IMR-90 (cell line): ENCODE data around the gene CKB. TPM values are rescaled to one million over a fixed set of nuclear protein-coding genes. Genes with fewer than 3 reads are reported as not detected.
A peak's percentile ranks its signal among the peaks of the same experiment; 100 is the strongest.

Source experiments
- ATAC-seq: fragments of 200-7000 bp; cut with Tn5 transposase; 2 replicates; pipeline ENCODE4 v1.9.1; 2020; ENCODE audit warnings: low read depth, mild to moderate bottlenecking, moderate library complexity
- BruUV-seq: library from RNA; stranded (reverse); fragments of 400-500 nt; replicated peaks from 2 replicates; lab custom pipeline; 2021; lab: Mats Ljungman, UMichigan
- CTCF ChIA-PET: fragments of 300-600 bp; formaldehyde crosslinking; extraction: SDS; loops from one replicate; lab custom pipeline; 2021; ENCODE audit warnings: antibody characterized with exemption; lab: Yijun Ruan, JAX
- POLR2A ChIA-PET: fragments of 300-600 bp; sonication (Branson Sonifier 250); formaldehyde crosslinking; loops from one replicate; lab custom pipeline; 2022; ENCODE audit warnings: antibody characterized with exemption; ENCODE audit not compliant: unreplicated experiment; lab: Charles Lee
- DNase-seq: peaks from one replicate; pipeline ENCODE4 v3.0.0; 2013
- H2AFZ ChIP-seq: replicated peaks from 2 replicates; pipeline ENCODE3; 2013; ENCODE audit warnings: low read length, mild to moderate bottlenecking; ENCODE audit not compliant: poor library complexity
- H2AK5ac ChIP-seq: 2 replicates; pipeline ENCODE4 v1.6.1; 2013; ENCODE audit warnings: low read depth, low read length, inconsistent platforms
- H2AK9ac ChIP-seq: replicated peaks from 2 replicates; pipeline ENCODE3; 2013; ENCODE audit warnings: mild to moderate bottlenecking, low read depth, low read length, moderate library complexity; ENCODE audit not compliant: poor library complexity
- H2BK120ac ChIP-seq: 2 replicates; pipeline ENCODE4 v1.6.1; 2013; ENCODE audit warnings: low read depth, low read length, inconsistent platforms
- H2BK15ac ChIP-seq: 3 replicates; pipeline ENCODE4 v1.6.1; 2013; ENCODE audit warnings: low read depth, low read length, inconsistent platforms
- H2BK20ac ChIP-seq: 2 replicates; pipeline ENCODE4 v1.6.1; 2013; ENCODE audit warnings: low read depth, mild to moderate bottlenecking, inconsistent platforms, low read length, moderate library complexity
- H2BK5ac ChIP-seq: 2 replicates; pipeline ENCODE4 v1.6.1; 2013; ENCODE audit warnings: mild to moderate bottlenecking, low read depth, low read length, inconsistent platforms; ENCODE audit not compliant: poor library complexity, severe bottlenecking
- H3K14ac ChIP-seq: replicated peaks from 2 replicates; pipeline ENCODE4 v1.6.1; 2013; ENCODE audit warnings: low read depth, low read length, inconsistent platforms
- H3K18ac ChIP-seq: 2 replicates; pipeline ENCODE4 v1.6.1; 2013; ENCODE audit warnings: low read depth, low read length, control low read depth
- H3K23ac ChIP-seq: 2 replicates; pipeline ENCODE4 v1.6.1; 2013; ENCODE audit warnings: low read depth, low read length, inconsistent platforms
- H3K27ac ChIP-seq: 2 replicates; pipeline ENCODE4 v1.5.1; 2013; ENCODE audit warnings: mild to moderate bottlenecking, control low read depth, low read length; ENCODE audit not compliant: insufficient read depth
- H3K27me3 ChIP-seq: 2 replicates; pipeline ENCODE4 v1.6.1; 2013; ENCODE audit warnings: low read length; ENCODE audit not compliant: control insufficient read depth, insufficient read depth
- H3K36me3 ChIP-seq: 2 replicates; pipeline ENCODE4 v1.6.1; 2013; ENCODE audit warnings: low read length, mixed read lengths; ENCODE audit not compliant: control insufficient read depth, insufficient read depth
- H3K4ac ChIP-seq: 2 replicates; pipeline ENCODE4 v1.6.1; 2013; ENCODE audit warnings: low read depth, low read length, inconsistent platforms
- H3K4me1 ChIP-seq: 2 replicates; pipeline ENCODE4 v1.6.1; 2013; ENCODE audit warnings: low read length, mixed read lengths; ENCODE audit not compliant: control insufficient read depth, insufficient read depth
- H3K4me2 ChIP-seq: 2 replicates; pipeline ENCODE4 v1.6.1; 2013; ENCODE audit warnings: low read depth, mild to moderate bottlenecking, control low read depth, low read length, moderate library complexity
- H3K4me3 ChIP-seq: 2 replicates; pipeline ENCODE4 v1.5.1; 2013; ENCODE audit warnings: low read depth, mild to moderate bottlenecking, control low read depth, low read length, moderate library complexity; ENCODE audit not compliant: insufficient read depth
- H3K56ac ChIP-seq: 2 replicates; pipeline ENCODE4 v1.6.1; 2013; ENCODE audit warnings: low read length, inconsistent platforms; ENCODE audit not compliant: insufficient read depth; ENCODE audit errors: extremely low read depth
- H3K79me1 ChIP-seq, 2 experiments: 2 replicates each; pipeline ENCODE4 v1.6.1; 2013; ENCODE audit warnings: low read length in 2 of 2, inconsistent platforms in 1 of 2, low read depth in 1 of 2
- H3K9ac ChIP-seq: 2 replicates; pipeline ENCODE4 v1.6.1; 2013; ENCODE audit warnings: low read depth, low read length, control low read depth
- H3K9me1 ChIP-seq: 2 replicates; pipeline ENCODE4 v1.6.1; 2013; ENCODE audit warnings: low read length, inconsistent platforms; ENCODE audit not compliant: insufficient read depth
- H3K9me3 ChIP-seq: 2 replicates; pipeline ENCODE4 v1.6.1; 2013; ENCODE audit warnings: low read length; ENCODE audit not compliant: control insufficient read depth, insufficient read depth
- H4K20me1 ChIP-seq: 2 replicates; pipeline ENCODE4 v1.6.1; 2013; ENCODE audit warnings: low read length, inconsistent platforms; ENCODE audit not compliant: insufficient read depth
- H4K5ac ChIP-seq: 2 replicates; pipeline ENCODE4 v1.6.1; 2013; ENCODE audit warnings: mild to moderate bottlenecking, low read depth, low read length, control low read depth
- H4K8ac ChIP-seq, 2 experiments: 2 replicates each; pipeline ENCODE4 v1.6.1; 2013; ENCODE audit warnings: low read depth in 2 of 2, low read length in 2 of 2, control low read depth in 1 of 2, inconsistent platforms in 1 of 2
- H4K91ac ChIP-seq: 2 replicates; pipeline ENCODE4 v1.6.1; 2013; ENCODE audit warnings: low read depth, low read length, inconsistent platforms; ENCODE audit not compliant: insufficient read depth
- BHLHE40 ChIP-seq: fragments of 150-350 bp; IDR thresholded peaks from 2 replicates; pipeline ENCODE4 v1.6.1; 2016; ENCODE audit warnings: mild to moderate bottlenecking, low read depth, low read length
- CEBPB ChIP-seq: IDR thresholded peaks from 2 replicates; pipeline ENCODE4 v1.6.1; 2012; ENCODE audit warnings: low read depth, low read length, improper control_type of control experiment
- CHD1 ChIP-seq: IDR thresholded peaks from 2 replicates; pipeline ENCODE4 v1.6.1; 2012; ENCODE audit warnings: low read depth, low read length, improper control_type of control experiment
- CTCF ChIP-seq: conservative IDR thresholded peaks from 2 replicates; pipeline ENCODE4 v1.5.1; 2012; ENCODE audit warnings: mild to moderate bottlenecking, low read depth, low read length, improper control_type of control experiment
- ELK1 ChIP-seq: fragments of 150-350 bp; IDR thresholded peaks from 2 replicates; pipeline ENCODE4 v1.6.1; 2016; ENCODE audit warnings: low read depth, mild to moderate bottlenecking, low read length, moderate library complexity, borderline replicate concordance
- FOS ChIP-seq: fragments of 150-350 bp; IDR thresholded peaks from 2 replicates; pipeline ENCODE4 v1.6.1; 2016; ENCODE audit warnings: low read depth, low read length
- MAFK ChIP-seq: IDR thresholded peaks from 2 replicates; pipeline ENCODE4 v1.6.1; 2012; ENCODE audit warnings: low read depth, low read length, improper control_type of control experiment
- MAZ ChIP-seq: IDR thresholded peaks from 2 replicates; pipeline ENCODE4 v1.6.1; 2012; ENCODE audit warnings: low read depth, mild to moderate bottlenecking, low read length, improper control_type of control experiment, moderate library complexity, borderline replicate concordance
- NFE2L2 ChIP-seq: fragments of 150-350 bp; IDR thresholded peaks from 2 replicates; pipeline ENCODE4 v1.6.1; 2016; ENCODE audit warnings: low read depth, mild to moderate bottlenecking, low read length
- RCOR1 ChIP-seq: IDR thresholded peaks from 2 replicates; pipeline ENCODE4 v1.6.1; 2012; ENCODE audit warnings: mild to moderate bottlenecking, low read length, improper control_type of control experiment; ENCODE audit not compliant: insufficient replicate concordance
- RFX5 ChIP-seq: IDR thresholded peaks from 2 replicates; pipeline ENCODE4 v1.8.0; 2012; ENCODE audit warnings: low read depth, mild to moderate bottlenecking, low read length, moderate library complexity
- SMC3 ChIP-seq: fragments of 150-350 bp; IDR thresholded peaks from 2 replicates; pipeline ENCODE4 v1.6.1; 2016; ENCODE audit warnings: low read depth, mild to moderate bottlenecking, antibody characterized with exemption, low read length, moderate library complexity
- WGBS, 2 experiments: methylation state at CpG; one replicate each; pipeline versions ENCODE4 v1.1.5 to v1.1.7; 2013; ENCODE audit warnings: missing lambda C conversion rate in 2 of 2; ENCODE audit not compliant: insufficient read length in 1 of 2; ENCODE audit errors: extremely low coverage in 2 of 2; 5-methylcytosine and 5-hydroxymethylcytosine counted together
- dilution Hi-C: fragments of 300-500 bp; cut with HindIII; formaldehyde crosslinking; loops from one replicate; pipeline ENCODE4 v1.14.3; 2018; ENCODE audit warnings: low sequenced_read_pairs; ENCODE audit not compliant: unreplicated experiment
- in situ Hi-C: fragments of 300-500 bp; cut with MboI; formaldehyde crosslinking; loops from 3 replicates; pipeline ENCODE4 v1.14.3; 2019; ENCODE audit warnings: low sequenced_read_pairs, inconsistent platforms, mixed read lengths
- intact Hi-C: fragments of 100-400 bp; cut with micrococcal nuclease; formaldehyde crosslinking; loops from 2 replicates; pipeline ENCODE4 v1.10.0; 2022
- polyA plus RNA-seq, 3 experiments: library from polyadenylated mRNA; depleted of rRNA; stranded (reverse); fragments of >200 nt; gene quantifications; 2 replicates each; pipeline ENCODE4 v1.2.3, GENCODE V29; 2012; ENCODE audit warnings: low replicate concordance in 1 of 3
- total RNA-seq: library from RNA; depleted of rRNA; stranded (reverse); fragments of >200 nt; gene quantifications from 2 replicates; pipeline ENCODE4 v1.2.3, GENCODE V29; 2012
- TF ChIP-seq, protein P1 (sequence below): fragments of 150-350 bp; IDR thresholded peaks from 2 replicates; pipeline ENCODE4 v1.6.1; 2017; ENCODE audit warnings: mild to moderate bottlenecking, antibody characterized with exemption, low read length, low read depth

Gene CKB
- total and polyA plus RNA-seq, 2 of the 4 experiments (the other 2 are of a cell fraction), result 17.7 to 82.6 TPM

DNA sequence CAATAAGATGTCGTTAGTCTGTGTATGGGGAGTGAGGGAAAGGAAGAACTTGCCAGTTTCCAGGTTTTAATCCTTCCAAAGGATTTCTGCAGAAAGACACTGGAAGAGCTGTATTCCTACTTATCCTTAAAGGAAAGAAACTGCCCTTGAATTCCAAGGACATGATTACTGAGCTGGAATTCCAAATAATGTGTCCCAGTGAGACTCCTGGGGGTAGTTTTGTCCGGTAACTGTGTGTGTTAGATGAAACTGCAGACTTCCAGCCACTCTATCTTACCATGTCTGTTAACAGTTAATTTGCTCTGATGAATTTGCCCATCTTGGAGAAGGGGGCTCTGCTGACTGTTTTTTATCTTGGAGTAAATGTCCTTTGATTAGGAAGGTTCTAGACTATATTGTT is 33.0 kb downstream of the CKB start:
- Histone ChIP-seq H2AFZ (no peak overlapping the region), H3K4ac (peak overlapping the region; percentile 24), H3K27me3 (no peaks in the 10 kb centered on the region), H3K4me1 (peaks cover 13% of the 10 kb centered on the region), H2AK9ac (no peak overlapping the region), H3K14ac (no peak overlapping the region; the same call in 1 of the 2 replicates), H3K9me3 (no peaks in the 10 kb centered on the region), H4K20me1 (peaks cover 12% of the 10 kb centered on the region; the same call in 1 of the 2 replicates), H3K23ac (no peak overlapping the region), H4K8ac (peak overlapping the region; percentile 21 to 28; a peak in 2 of 4 replicates), H4K91ac (peak overlapping the region; percentile 20; the same call in 1 of the 2 replicates), H3K18ac (peak overlapping the region; percentile 3; the same call in 1 of the 2 replicates), H4K5ac (no peak overlapping the region), H3K27ac (peak overlapping the region; percentile 57), H3K4me3 (no peak overlapping the region), H3K4me2 (peak overlapping the region; percentile 3; the same call in 1 of the 2 replicates), H3K79me1 (peaks cover 22 to 64% of the 10 kb centered on the region in 2 experiments), H2BK5ac (peak overlapping the region; percentile 59), H3K36me3 (peaks cover 42% of the 10 kb centered on the region), H2BK15ac (no peak overlapping the region; the same call in 2 of the 3 replicates), H2AK5ac (no peak overlapping the region), H3K56ac (peak overlapping the region; percentile 18; the same call in 1 of the 2 replicates), H3K9ac (no peak overlapping the region), H3K9me1 (peaks cover 11% of the 10 kb centered on the region), H2BK20ac (no peak overlapping the region), H2BK120ac (no peak overlapping the region)
- no CpG with 5 or more reads among the region's 2 CpGs for WGBS, 2 experiments
- BruUV-seq, result no TSS peak
- ATAC-seq (peak; percentile 57), DNase-seq (no peak)
- in situ Hi-C loops, result no loop called here
- POLR2A ChIA-PET, result no interaction called here
- dilution Hi-C loops, result no loop called here
- intact Hi-C loops, result no loop called here
- CTCF ChIA-PET, result no interaction called here
- TF ChIP-seq FOS (no peak), ELK1 (no peak), CTCF (no peak), CHD1 (no peak), RCOR1 (no peak), RFX5 (no peak), SMC3 (no peak), NFE2L2 (no peak), BHLHE40 (no peak), MAZ (no peak), MAFK (no peak), CEBPB (no peak)
- TF ChIP-seq, protein P1, sequence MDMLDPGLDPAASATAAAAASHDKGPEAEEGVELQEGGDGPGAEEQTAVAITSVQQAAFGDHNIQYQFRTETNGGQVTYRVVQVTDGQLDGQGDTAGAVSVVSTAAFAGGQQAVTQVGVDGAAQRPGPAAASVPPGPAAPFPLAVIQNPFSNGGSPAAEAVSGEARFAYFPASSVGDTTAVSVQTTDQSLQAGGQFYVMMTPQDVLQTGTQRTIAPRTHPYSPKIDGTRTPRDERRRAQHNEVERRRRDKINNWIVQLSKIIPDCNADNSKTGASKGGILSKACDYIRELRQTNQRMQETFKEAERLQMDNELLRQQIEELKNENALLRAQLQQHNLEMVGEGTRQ, result no peak
